ENCODE measurements around the gene FOXL1.
"Not testable (repeated sequence)": the region's sequence is repeated elsewhere in the genome, so short reads cannot be mapped to it uniquely, and the experiment has no call there.

The FOXL1 gene

GRCh38 chr16:86580791-86581170 is 2.4 kb downstream of the FOXL1 start:
- DNase-seq (ENCODE audit: low spot score), result no peak

- no peak for DNase-seq (ENCODE audit: low spot score)
Observed at GRCh38 chr16:86581458-86581857, 3.1 kb downstream of the FOXL1 start.

GRCh38 chr16:86584071-86584685 is 5.8 kb downstream of the FOXL1 start:
- DNase-seq (ENCODE audit: low spot score), result no peak

GRCh38 chr16:86584726-86585721 is 6.7 kb downstream of the FOXL1 start:
- no peak for DNase-seq (ENCODE audit: low spot score)

- DNase-seq (ENCODE audit: low spot score), result no peak
Observed at GRCh38 chr16:86585821-86586611, 7.7 kb downstream of the FOXL1 start.

- no peak for DNase-seq (ENCODE audit: low spot score)
Observed at GRCh38 chr16:86587487-86587886, 9.1 kb downstream of the FOXL1 start.

- not testable (repeated sequence) for DNase-seq (ENCODE audit: low spot score)
Observed at GRCh38 chr16:86587955-86588354, 9.6 kb downstream of the FOXL1 start.

GRCh38 chr16:86590501-86591144 is 12.3 kb downstream of the FOXL1 start:
- DNase-seq (ENCODE audit: low spot score), result no peak

- no peak for DNase-seq (ENCODE audit: low spot score)
Observed at GRCh38 chr16:86591270-86591669, 12.9 kb downstream of the FOXL1 start.

GRCh38 chr16:86593913-86594620 is 15.7 kb downstream of the FOXL1 start:
- no peak for DNase-seq (ENCODE audit: low spot score)

GRCh38 chr16:86594721-86595120 is 16.4 kb downstream of the FOXL1 start:
- no peak for DNase-seq (ENCODE audit: low spot score)

GRCh38 chr16:86595983-86596605 is 17.7 kb downstream of the FOXL1 start:
- DNase-seq (ENCODE audit: low spot score), result no peak

- no peak for DNase-seq (ENCODE audit: low spot score)
Observed at GRCh38 chr16:86597126-86597879, 19.0 kb downstream of the FOXL1 start.

- DNase-seq (ENCODE audit: low spot score), result no peak
Observed at GRCh38 chr16:86597880-86598606, 19.7 kb downstream of the FOXL1 start.

- DNase-seq (ENCODE audit: low spot score), result no peak
Observed at GRCh38 chr16:86598607-86599565, 20.5 kb downstream of the FOXL1 start.

- no peak for DNase-seq (ENCODE audit: low spot score)
Observed at GRCh38 chr16:86601356-86601755, 23.0 kb downstream of the FOXL1 start.

GRCh38 chr16:86602521-86602920 is 24.2 kb downstream of the FOXL1 start:
- peak; percentile 27 for DNase-seq (ENCODE audit: low spot score)
